NT2/D1 (cell line): ENCODE data around the gene NOVA1.

Experiments used
- SUZ12 ChIP-seq: IDR thresholded peaks from 2 replicates; pipeline ENCODE4 v1.6.1; 2011; ENCODE audit not compliant: insufficient read length, insufficient read depth; ENCODE audit errors: extremely low read depth
- YY1 ChIP-seq: IDR thresholded peaks from 2 replicates; pipeline ENCODE4 v1.6.1; 2011; ENCODE audit not compliant: insufficient read length, insufficient read depth
- ZNF274 ChIP-seq: IDR thresholded peaks from 2 replicates; pipeline ENCODE4 v1.6.1; 2011; ENCODE audit warnings: mild to moderate bottlenecking, low read depth, low read length

GRCh38 chr14:26412421-26412820 lies 185.4 kb downstream of the NOVA1 start:
- TF ChIP-seq ZNF274 (no peak), YY1 (no peak), SUZ12 (no peak)
